ENCODE measurements around the gene RBKS. TPM values are rescaled to one million over a fixed set of nuclear protein-coding genes. Genes with fewer than 3 reads are reported as not detected.

The RBKS gene
- total and polyA plus RNA-seq, 2 of the 13 experiments (the other 11 are each of a cell fraction or from before 2014, with no cell fraction given) = 7.7 to 8.3 TPM

DNA sequence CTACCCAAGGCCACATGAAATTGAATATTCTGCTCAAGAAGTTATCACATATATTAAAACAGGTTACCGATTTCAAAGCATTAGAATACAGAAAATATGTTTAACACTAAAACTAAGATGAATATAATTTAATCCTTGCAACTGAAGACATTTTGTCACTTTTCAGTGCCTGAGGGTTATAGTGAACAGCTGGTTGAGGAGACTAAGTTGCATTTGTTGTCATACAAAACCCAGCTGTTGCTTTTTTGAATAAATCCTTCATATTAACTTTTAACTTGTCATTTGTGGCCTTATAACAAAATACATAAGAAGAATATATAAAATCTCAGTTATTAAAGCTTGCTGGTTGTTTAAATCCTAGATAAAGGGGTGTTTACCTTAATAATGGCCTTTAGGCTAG lies 37.5 kb downstream of the RBKS start:
- intact Hi-C loops (cut with micrococcal nuclease; ENCODE audit: unreplicated experiment) = no loop called here

More for the DNA sequence above, 37.5 kb downstream of the RBKS start:
- H4K20me1 ChIP-seq (ENCODE audit: insufficient read depth, low read length) = no peaks in the 10 kb centered on the region
- FAIRE-seq (no peak), ATAC-seq (no peak), DNase-seq (ENCODE audit: low spot score) (no peak)
- H3K27ac ChIP-seq (ENCODE audit: extremely low read length, insufficient read depth, low read length) = no peak overlapping the region
- no peaks in the 10 kb centered on the region for H3K9me3 ChIP-seq (ENCODE audit: low read length)
- BruUV-seq (replicated peaks) = no TSS peak
- H3K79me2 ChIP-seq (ENCODE audit: insufficient read depth, low read length) = no peaks in the 10 kb centered on the region
- no peaks in the 10 kb centered on the region for H3K36me3 ChIP-seq (replicated peaks in 1 of 2; ENCODE audit: control insufficient read depth in 1 of 2, insufficient read depth in 2 of 2, low read length in 2 of 2)
- H3K4me3 ChIP-seq (replicated peaks in 1 of 3; ENCODE audit: insufficient read depth in 1 of 3, low read depth in 2 of 3, low read length in 3 of 3) = no peak overlapping the region
- no peak overlapping the region for H3K9ac ChIP-seq (ENCODE audit: insufficient read depth, low read depth, low read length)
- H3K4me1 ChIP-seq (ENCODE audit: insufficient read depth, low read length) = peaks cover 17% of the 10 kb centered on the region
- in situ Hi-C loops (cut with HindIII; ENCODE audit: extremely low pct_ligation_motif_present, low pct_unique_long_range_greater_than_20kb) = no loop called here
- no peak overlapping the region for H2AFZ ChIP-seq (ENCODE audit: low read length)
- 94% methylated on average over 1 of the region's 1 CpG for WGBS (ENCODE audit: low lambda C conversion rate)
- H3K27me3 ChIP-seq (ENCODE audit: control insufficient read depth in 1 of 2, insufficient read depth in 2 of 2, low read length in 2 of 2) = no peaks in the 10 kb centered on the region
- POLR2A ChIA-PET = no interaction called here
- no peak overlapping the region for H3K4me2 ChIP-seq (ENCODE audit: low read depth, low read length)
- CTCF ChIA-PET (ENCODE audit: low intra/inter-chr PET ratio, low total read pairs) = no interaction called here
- TF ChIP-seq ISL2 (CRISPR knock-in tag; IDR thresholded peaks at IDR 0.05) (no peak), ZNF350 (CRISPR knock-in tag; IDR thresholded peaks at IDR 0.05; ENCODE audit: borderline replicate concordance, low read depth) (no peak), GTF2F1 (IDR thresholded peaks at IDR 0.05; ENCODE audit: low read length) (no peak), ZNF329 (CRISPR knock-in tag; IDR thresholded peaks at IDR 0.05; ENCODE audit: low read depth) (no peak), ZNF546 (CRISPR knock-in tag; conservative IDR thresholded peaks at IDR 0.05) (no peak), REST (IDR thresholded peaks at IDR 0.05; ENCODE audit: borderline replicate concordance in 1 of 2, low read depth in 1 of 2, low read length in 2 of 2) (no peak), TFE3 (CRISPR knock-in tag; IDR thresholded peaks at IDR 0.05) (no peak), FOXO1 (CRISPR knock-in tag; IDR thresholded peaks at IDR 0.05) (no peak), SP5 (CRISPR knock-in tag; IDR thresholded peaks at IDR 0.05; ENCODE audit: borderline replicate concordance, low read depth) (no peak)

All from HepG2 (cell line).